Effector memory CD4-positive, alpha-beta T cell (primary cell): Measurements from ENCODE around the gene LMAN1L.

ENCODE experiments used
- DNase-seq, 3 donors: peaks; one replicate each; pipeline ENCODE4 v3.0.0-alpha.2; 2020
- H3K27ac ChIP-seq: 2 replicates; pipeline ENCODE4 v1.7.0; 2013; ENCODE audit warnings: mild to moderate bottlenecking, low read length, moderate library complexity; ENCODE audit not compliant: insufficient read depth, poor library complexity, severe bottlenecking
- H3K27me3 ChIP-seq: replicated peaks from 2 replicates; pipeline ENCODE4 v1.7.0; 2013; ENCODE audit warnings: mild to moderate bottlenecking, low read length; ENCODE audit not compliant: insufficient read depth, control insufficient read depth, poor library complexity, severe bottlenecking
- H3K36me3 ChIP-seq: 2 replicates; pipeline ENCODE4 v1.7.0; 2013; ENCODE audit warnings: mild to moderate bottlenecking, low read length, moderate library complexity; ENCODE audit not compliant: control insufficient read depth, insufficient read depth
- H3K4me1 ChIP-seq: 2 replicates; pipeline ENCODE4 v1.7.0; 2013; ENCODE audit warnings: low read length, mild to moderate bottlenecking; ENCODE audit not compliant: control insufficient read depth, insufficient read depth, poor library complexity, severe bottlenecking
- H3K4me3 ChIP-seq: 2 replicates; pipeline ENCODE4 v1.7.0; 2013; ENCODE audit warnings: low read length, low read depth, mild to moderate bottlenecking; ENCODE audit not compliant: insufficient read depth, poor library complexity, severe bottlenecking
- H3K9me3 ChIP-seq: 2 replicates; pipeline ENCODE4 v1.7.0; 2013; ENCODE audit warnings: mild to moderate bottlenecking, low read length, moderate library complexity; ENCODE audit not compliant: control insufficient read depth

Gene LMAN1L

DNA sequence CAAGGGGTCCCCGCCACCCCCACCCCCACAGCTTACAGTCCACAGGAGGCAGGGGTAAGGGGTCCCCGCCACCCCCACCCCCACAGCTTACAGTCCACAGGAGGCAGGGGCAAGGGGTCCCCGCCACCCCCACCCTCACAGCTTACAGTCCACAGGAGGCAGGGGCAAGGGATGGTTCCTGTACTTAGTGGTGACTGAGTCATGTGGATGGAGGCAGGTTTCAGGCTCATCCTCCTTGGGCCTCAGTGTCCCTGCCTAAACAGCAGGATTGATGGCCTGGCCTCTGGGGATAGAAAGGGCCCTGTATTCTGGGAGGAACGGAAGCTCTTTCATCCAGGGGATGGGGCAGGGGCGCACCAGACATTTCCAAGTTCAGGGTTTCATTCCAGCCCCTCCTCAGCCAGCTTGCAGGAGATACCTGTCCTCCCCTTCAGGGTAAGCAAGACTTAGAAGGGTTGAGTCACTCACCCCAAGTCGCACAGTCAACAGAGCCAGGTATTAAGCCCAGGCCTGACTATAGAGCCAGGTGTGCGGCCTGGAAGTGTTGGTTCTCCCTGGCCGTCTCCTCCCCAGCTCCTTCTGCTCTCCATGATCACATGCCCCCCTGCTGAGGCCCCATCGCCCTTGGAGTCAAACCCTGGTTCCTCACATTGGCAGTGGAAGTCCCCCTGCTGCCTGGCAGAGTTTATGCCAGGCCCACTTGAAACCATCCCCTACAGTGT lies 18.2 kb upstream of the LMAN1L start:
- peaks cover 20% of the 10 kb centered on the region for H3K36me3 ChIP-seq
- H3K27me3 ChIP-seq = no peaks in the 10 kb centered on the region
- H3K4me1 ChIP-seq = peaks cover 97% of the 10 kb centered on the region
- H3K9me3 ChIP-seq = no peaks in the 10 kb centered on the region
- H3K27ac ChIP-seq = peak overlapping the region; percentile 90
- DNase-seq = no peak
- no peak overlapping the region for H3K4me3 ChIP-seq

DNA sequence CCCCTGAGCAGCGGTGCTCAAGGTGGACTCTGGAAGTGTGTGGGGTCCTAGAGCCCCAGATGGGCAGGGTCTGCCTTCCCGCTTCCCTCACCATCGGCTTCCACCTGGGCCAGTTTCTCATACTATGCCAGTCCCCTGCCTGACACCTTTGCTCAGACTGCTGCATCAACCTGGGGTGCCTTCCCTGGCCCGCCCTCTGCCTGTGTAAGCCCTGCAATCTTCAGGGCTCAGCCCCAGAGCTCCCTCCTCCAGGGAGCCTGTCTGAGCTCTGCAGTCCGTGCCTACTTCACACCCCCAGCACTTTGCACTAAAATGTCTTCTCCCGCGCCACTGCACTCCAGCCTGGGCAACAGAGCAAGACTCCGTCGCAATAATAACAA lies 17.7 kb upstream of the LMAN1L start:
- H3K4me1 ChIP-seq = peaks cover 97% of the 10 kb centered on the region
- H3K4me3 ChIP-seq = no peak overlapping the region
- H3K27ac ChIP-seq = peak overlapping the region; percentile 90
- H3K27me3 ChIP-seq = no peaks in the 10 kb centered on the region
- no peak for DNase-seq
- H3K36me3 ChIP-seq = peaks cover 26% of the 10 kb centered on the region
- H3K9me3 ChIP-seq = no peaks in the 10 kb centered on the region

DNA sequence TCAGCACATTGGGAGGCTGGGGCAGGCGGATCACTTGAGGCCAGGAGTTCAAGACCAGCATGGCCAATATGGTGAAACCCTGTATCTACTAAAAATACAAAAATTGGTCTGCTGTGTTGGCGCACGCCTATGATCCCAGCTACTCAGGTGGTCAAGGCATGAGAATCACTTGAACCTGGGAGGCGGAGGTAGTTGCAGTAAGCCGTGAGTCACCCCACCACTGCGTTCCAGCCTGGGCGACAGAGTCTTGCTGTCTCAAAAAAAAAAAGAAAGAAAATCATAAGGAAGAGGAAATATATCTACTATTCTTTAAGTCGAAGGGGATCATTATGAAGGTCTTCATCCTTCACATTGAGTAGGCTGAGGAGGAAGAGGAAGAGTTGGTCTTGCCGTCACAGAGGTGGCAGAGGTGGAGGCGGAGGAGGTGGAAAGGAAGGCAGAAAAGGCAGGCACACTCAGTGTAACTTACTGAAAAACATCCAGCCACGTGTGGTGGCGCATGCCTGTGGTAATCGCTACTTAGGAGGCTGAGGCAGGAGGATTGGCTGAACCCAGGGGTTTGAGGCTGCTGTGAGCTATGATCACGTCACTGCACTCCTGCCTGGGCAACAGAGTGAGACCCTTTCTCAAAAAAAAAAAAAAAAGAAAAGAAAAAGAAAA lies 16.5 kb upstream of the LMAN1L start:
- H3K9me3 ChIP-seq = no peaks in the 10 kb centered on the region
- peaks cover 88% of the 10 kb centered on the region for H3K4me1 ChIP-seq
- peaks cover 37% of the 10 kb centered on the region for H3K36me3 ChIP-seq
- no peaks in the 10 kb centered on the region for H3K27me3 ChIP-seq
- DNase-seq = peak in 1 of 3 donors; percentile 43
- H3K27ac ChIP-seq = peak overlapping the region; percentile 90
- no peak overlapping the region for H3K4me3 ChIP-seq

- Histone ChIP-seq H3K27me3 (no peaks in the 10 kb centered on the region), H3K4me1 (peaks cover 62% of the 10 kb centered on the region), H3K27ac (peak overlapping the region; percentile 90), H3K36me3 (peaks cover 62% of the 10 kb centered on the region), H3K9me3 (no peaks in the 10 kb centered on the region), H3K4me3 (no peak overlapping the region)
- DNase-seq = no peak
These were observed 14.0 kb upstream of the LMAN1L start for GRCh38 chr15:74798388-74799254.

- peak overlapping the region; percentile 90 for H3K27ac ChIP-seq
- peaks cover 56% of the 10 kb centered on the region for H3K4me1 ChIP-seq
These were observed 13.3 kb upstream of the LMAN1L start for GRCh38 chr15:74799255-74799855.

GRCh38 chr15:74799856-74800558 lies 12.6 kb upstream of the LMAN1L start:
- Histone ChIP-seq H3K36me3 (peaks cover 68% of the 10 kb centered on the region), H3K4me1 (peaks cover 50% of the 10 kb centered on the region), H3K27ac (peak overlapping the region; percentile 90), H3K27me3 (no peaks in the 10 kb centered on the region), H3K9me3 (no peaks in the 10 kb centered on the region), H3K4me3 (no peak overlapping the region)
- peak; percentile 79 to 85 (median 84) for DNase-seq

More at GRCh38 chr15:74799255-74799855, 13.3 kb upstream of the LMAN1L start:
- Histone ChIP-seq H3K36me3 (peaks cover 70% of the 10 kb centered on the region), H3K4me3 (no peak overlapping the region), H3K9me3 (no peaks in the 10 kb centered on the region), H3K27me3 (no peaks in the 10 kb centered on the region)
- no peak for DNase-seq

GRCh38 chr15:74800559-74801094 lies 12.0 kb upstream of the LMAN1L start:
- Histone ChIP-seq H3K27ac (peak overlapping the region; percentile 4), H3K4me3 (no peak overlapping the region), H3K27me3 (no peaks in the 10 kb centered on the region), H3K4me1 (peaks cover 43% of the 10 kb centered on the region), H3K36me3 (peaks cover 68% of the 10 kb centered on the region), H3K9me3 (no peaks in the 10 kb centered on the region)
- DNase-seq = no peak

- Histone ChIP-seq H3K4me1 (peaks cover 36% of the 10 kb centered on the region), H3K4me3 (no peak overlapping the region), H3K9me3 (no peaks in the 10 kb centered on the region), H3K27ac (peak overlapping the region; percentile 4), H3K27me3 (no peaks in the 10 kb centered on the region), H3K36me3 (peaks cover 68% of the 10 kb centered on the region)
- DNase-seq = no peak
These were observed 11.2 kb upstream of the LMAN1L start for GRCh38 chr15:74801311-74801997.

DNA sequence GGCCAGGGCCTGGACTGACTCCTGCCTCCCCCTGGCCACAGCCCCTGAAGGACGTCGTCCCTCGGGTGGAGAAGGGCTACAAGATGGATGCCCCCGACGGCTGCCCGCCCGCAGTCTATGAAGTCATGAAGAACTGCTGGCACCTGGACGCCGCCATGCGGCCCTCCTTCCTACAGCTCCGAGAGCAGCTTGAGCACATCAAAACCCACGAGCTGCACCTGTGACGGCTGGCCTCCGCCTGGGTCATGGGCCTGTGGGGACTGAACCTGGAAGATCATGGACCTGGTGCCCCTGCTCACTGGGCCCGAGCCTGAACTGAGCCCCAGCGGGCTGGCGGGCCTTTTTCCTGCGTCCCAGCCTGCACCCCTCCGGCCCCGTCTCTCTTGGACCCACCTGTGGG lies 10.3 kb upstream of the LMAN1L start:
- Histone ChIP-seq H3K4me3 (no peak overlapping the region), H3K27me3 (no peaks in the 10 kb centered on the region), H3K9me3 (no peaks in the 10 kb centered on the region), H3K36me3 (peaks cover 68% of the 10 kb centered on the region), H3K4me1 (peaks cover 32% of the 10 kb centered on the region), H3K27ac (no peak overlapping the region)
- DNase-seq = no peak
